SW 1271 (cell line): ENCODE measurements around the gene DLG2.

ENCODE experiments used
- DNase-seq, 2 experiments: peaks; one replicate each; lab custom pipeline; 2025; lab: John Stamatoyannopoulos, UW

Gene DLG2

DNA sequence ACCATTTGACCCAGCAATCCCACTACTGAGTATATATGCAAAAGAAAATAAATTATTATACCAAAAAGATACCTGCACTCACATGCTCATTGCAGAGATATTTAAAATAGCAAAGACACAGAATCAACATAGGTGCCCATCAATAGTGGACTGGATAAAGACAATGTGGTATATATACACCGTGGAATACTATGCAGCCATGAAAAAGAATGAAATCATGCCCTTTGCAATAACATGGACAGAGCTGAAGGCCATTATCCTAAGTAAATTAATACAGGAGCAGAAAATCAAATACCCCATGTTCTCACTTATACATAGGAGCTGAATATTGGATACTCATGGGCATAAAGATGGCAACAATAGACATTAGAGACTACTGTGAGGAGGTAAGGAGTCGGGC, 68.7 kb downstream of the DLG2 start:
- no peak for DNase-seq

DNA sequence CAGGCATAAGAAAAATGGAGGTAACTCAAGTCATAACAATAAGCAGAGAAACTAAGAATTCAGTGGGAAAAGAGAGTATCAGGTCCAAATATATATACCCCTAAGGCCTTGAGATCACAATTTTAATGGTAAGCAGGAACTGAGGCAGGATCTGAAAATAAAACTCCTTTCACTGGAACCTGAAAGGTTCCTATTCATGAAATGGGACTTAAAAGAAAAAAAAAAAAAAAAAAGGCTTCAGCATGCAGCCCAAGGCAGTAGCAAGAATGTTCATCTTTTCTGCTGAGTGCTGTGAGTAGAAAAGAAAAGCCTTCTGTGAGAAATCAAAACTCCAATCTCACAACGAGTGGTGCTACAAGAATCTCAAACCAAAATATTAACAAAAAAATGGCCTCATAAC, 75.3 kb downstream of the DLG2 start:
- DNase-seq = no peak

DNA sequence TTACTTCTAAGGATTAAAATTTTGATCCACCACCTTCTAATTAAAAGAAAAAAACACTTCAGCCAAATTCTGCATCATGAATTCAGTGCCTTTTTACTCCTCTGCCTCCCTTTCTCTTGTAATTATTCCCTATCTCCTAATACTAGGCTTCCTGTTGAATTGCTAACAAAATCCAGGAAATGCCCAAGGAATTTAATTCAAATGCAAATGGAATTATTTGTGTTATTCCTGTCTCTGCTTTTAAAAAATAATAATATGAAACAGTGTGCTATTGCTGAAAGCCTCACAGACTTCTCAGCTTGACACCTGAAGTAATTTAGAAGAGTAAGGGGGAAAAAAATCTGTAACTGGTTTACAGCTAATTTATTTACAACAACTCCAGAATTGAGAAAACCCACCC, 85.5 kb downstream of the DLG2 start:
- no peak for DNase-seq

DNA sequence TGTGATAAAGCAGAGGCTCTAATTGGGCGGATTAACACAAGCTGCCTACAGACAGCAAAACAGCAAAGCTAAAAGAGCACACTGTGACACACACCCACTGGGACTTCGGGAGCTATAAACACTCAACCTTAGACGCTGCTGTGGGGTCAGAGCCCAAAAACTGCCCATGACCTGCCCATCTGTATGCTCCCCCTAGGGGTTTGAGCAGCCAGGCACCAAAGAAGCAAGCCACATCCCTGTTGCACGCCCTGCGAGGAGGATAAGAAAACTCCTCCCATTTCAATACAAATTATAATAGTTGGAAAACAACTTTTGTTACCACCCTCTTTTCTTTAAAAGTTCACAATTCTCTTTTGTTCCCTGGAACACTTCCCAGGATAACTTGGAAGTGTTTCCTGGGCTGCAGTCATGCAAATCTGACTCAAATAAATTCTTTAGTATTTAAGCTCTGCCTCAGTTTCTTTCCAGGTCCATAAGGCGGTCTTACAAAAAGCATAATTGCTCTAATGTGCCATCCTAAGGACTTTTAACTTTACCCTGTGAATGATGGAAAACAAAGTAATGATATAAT, 86.4 kb downstream of the DLG2 start:
- no peak for DNase-seq

DNA sequence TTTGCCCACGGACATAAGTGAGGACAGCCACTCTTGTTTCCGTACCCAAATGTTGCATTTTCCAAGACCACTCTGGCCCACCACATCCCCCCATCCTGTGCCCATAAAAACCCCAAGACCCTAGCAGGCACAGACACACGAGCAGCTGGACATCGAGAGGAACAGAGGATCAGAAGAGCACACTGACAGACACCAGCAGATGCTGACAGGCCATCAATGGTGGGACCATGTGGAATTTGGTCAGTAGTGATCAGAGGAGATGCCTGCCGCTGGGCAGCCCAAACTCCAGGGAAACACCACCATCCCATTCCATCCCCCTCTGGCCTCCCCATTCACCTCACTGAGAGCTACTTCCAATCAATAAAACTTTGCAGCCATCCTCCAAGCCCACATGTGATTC, 87.0 kb downstream of the DLG2 start:
- no peak for DNase-seq

DNA sequence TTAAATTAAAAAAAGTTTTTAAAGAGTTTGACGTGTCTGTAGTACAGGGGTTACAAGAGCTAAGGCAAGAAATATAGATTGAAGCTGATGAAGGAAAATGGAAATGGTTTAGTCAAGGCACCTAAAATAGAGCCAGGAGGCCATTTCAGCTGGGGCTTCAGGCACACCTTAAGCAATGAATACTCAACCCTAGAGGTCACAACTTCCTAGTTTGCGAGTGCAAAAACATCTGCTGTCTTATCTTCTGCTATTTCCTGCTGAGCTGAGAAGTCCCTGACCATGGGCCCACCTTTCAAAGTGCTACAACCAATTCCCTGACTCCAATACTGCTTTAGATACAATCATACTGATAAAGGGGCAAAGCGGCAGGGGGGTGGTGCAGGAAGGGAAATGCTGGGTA, 87.4 kb downstream of the DLG2 start:
- no peak for DNase-seq

DNA sequence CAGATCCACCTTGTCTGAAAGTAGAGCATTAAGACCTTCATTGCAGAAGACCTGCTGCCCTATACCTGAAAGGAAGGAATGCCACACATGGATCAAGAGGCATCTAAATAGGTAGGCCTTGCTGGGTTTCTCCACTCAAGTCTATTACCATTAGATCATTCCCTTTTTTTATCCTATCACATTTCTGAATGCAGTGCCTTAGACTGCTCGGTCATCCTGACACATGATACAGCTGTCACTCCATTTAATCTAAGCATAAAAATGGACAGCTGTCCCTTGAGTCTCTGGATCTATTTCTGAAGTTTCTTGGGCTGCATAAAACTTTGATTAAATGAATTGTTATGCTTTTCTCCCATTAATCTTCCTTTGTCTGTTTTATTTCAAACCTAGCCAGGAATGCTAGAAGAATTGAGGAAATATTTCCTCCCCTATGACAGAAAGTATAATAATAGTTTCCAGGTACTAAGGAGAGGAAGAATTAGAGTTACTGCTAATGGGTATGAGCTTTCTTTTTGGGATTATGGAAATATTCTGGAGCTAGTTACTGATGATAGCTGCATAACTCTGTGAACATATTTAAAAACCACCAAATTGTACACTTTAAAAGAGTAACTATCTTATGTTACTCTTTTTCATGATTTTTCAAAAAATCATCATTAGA, 88.0 kb downstream of the DLG2 start:
- no peak for DNase-seq

DNA sequence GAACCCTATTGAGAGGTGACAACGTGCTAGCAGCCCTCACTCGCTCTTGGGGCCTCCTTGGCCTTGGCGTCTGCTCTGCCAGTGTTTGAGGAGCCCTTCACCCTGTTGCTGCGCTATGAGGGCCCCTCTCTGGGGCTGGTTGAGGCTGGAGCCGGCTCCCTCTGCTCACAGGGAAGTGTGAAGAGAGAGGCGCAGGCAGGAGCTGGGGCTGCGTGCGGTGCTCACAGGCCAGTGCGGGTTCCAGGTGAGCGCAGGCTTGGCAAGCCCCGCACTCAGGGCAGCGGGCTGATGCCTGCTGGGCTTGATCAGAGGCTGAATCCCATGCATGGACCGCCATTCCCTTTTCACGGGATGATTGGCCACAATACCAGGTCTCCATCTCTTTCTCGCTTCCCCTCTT, 90.7 kb downstream of the DLG2 start:
- no peak for DNase-seq

DNA sequence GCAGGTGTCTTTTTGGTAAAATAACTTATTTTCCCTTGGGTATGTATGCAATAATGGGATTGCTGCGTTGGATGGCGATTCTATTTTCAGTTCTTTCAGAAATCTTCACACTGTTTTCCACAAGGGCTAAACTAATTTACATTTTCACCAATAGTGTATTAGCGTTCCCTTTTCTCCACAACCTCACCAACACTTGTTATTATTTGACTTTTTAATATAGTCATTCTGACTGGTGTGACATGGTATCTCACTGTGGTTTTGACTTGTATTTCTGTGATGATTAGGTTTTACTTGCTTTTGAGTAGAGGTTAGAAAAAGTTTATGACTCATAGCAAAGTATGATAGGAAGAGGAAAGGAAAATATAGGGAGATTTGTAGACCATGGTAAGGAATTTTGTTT, 92.3 kb downstream of the DLG2 start:
- no peak for DNase-seq

DNA sequence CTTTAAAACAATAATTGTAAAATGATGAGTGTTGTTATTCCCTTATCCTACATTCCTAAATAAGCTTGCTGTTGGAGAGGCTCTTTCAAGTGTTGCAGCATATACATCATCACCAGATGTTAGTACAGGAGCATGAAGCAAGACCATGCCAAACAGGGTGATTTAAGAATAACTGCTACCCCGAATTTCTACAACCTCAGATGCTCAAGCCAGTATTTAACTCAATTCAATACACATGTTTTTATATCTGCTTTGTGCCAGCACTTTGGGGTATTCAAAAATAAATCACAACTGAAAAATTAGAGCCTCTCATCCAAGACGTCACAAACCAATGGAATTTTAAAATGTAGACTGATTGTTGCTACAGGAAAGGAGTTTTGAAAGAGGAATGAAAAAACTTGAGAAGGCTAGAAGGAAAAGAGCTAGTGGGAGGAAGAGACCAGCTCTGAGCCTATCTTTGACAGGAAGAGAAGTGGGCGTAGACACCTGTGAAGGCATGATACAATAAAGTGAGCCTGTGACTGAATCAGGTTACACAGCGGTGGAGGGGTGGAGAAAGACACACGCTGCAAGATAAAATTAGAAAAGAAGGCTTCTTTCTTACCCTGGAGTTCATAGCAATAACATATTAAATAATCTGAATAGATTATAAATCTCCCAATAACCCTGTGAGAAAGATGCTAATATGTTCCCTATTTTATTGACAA, 95.8 kb downstream of the DLG2 start:
- DNase-seq = no peak

DNA sequence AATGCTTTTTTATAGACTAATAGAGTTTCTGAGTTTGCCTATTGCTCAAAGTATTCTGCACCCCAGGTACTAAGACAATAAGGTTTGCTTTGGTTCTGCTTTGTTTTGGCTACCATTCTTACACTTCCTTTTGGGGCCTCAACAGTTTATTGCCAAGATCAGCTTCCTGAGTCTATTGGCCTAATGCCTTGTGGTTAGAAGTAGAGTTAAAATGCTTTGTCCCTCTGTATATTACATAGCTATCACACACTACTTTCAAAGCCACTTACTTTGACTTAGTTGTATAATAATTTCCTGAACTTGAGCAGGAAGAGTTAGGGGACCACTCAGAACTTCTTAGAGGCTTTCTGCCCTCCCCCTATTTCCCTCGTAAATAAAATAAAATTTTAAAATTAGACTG, 96.5 kb downstream of the DLG2 start:
- no peak for DNase-seq

DNA sequence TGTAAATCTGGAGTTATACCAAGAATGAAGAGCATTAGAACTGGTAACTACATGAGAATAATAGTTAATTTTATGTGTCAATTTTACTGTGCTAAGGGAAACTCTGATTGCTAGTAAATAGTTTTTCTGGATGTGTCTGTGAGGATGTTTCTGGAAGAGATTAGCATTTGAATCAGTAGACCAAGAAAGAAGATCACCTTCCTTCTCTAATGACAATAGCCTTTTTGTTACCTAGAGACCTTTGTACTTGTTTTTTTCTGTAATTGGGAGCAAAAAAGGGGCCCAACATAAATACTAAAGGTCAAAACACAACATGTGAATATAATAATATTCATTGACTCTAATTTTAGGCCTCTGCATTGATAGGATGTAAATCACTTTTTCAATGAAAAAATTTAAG, 100.6 kb downstream of the DLG2 start:
- DNase-seq = no peak

DNA sequence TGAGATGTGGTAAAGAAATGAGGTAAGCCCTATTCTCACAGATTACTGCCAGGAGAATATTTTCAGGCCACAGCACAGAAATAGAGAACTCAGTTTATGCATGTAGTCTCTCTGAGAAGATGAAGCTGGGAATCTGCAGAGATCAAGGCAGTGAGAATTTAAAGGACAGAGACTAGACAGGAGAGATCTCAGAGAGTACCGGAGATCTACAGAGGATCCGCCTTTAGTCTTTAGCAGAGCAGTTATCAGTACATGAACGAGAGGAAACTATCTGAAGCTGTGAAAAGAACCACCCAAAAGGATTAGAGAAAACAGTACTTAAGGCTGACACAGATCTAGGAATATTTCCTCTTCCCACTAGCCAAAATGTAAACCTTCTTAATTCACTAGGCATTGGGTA, 101.5 kb downstream of the DLG2 start:
- DNase-seq = no peak

DNA sequence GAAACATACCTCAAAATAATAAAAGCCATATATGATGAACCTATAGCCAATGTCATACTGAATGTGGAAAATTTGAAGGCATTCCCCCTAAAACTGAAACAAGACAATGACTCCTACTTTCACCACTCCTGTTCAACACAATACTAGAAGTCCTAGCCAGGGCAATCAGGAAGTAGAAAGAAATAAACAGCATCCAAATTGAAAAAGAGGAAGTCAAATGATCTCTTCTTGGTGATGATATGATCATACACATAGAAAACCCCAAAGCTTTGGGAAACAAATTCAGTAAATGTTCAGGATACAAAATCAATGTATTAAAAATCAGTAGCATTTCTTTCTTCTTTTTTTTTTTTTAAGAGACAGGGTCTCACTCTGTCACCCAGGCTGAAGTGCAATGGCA, 109.9 kb downstream of the DLG2 start:
- DNase-seq = no peak

DNA sequence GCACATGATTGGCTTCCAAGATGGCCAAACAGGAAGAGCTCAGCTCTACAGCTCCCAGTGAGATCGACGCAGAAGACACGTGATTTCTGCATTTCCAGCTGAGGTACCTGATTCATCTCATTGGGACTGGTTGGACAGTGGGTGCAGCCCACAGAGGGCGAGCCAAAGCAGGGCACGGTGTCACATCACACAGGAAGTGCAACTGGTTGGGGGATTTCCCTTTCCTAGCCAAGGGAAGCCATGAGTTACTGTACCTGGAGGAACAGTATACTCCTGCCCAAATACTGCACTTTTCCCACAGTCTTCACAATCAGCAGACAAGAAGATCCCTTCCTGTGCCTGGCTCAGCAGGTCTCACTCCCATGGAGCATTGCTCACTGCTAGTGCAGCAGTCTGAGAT, 131.2 kb downstream of the DLG2 start:
- no peak for DNase-seq

DNA sequence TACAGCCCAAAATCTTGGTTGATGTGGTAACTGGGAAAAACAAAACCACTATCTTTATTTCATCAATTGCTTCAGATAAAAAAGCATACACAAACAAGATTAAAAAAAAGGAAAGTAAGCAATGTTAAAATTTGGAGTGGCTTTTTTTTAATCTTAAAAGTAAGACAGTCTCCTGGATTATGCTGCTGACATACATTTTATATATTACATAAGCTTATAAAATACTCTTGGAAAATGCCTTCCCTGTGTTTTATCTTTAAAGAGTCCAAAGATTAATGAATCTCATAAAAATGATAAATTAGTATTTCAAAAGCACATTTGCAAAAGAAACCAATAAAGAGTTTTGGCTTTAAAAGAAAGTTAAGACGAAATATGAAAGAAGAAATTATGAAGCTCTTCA, 132.7 kb downstream of the DLG2 start:
- DNase-seq = no peak

DNA sequence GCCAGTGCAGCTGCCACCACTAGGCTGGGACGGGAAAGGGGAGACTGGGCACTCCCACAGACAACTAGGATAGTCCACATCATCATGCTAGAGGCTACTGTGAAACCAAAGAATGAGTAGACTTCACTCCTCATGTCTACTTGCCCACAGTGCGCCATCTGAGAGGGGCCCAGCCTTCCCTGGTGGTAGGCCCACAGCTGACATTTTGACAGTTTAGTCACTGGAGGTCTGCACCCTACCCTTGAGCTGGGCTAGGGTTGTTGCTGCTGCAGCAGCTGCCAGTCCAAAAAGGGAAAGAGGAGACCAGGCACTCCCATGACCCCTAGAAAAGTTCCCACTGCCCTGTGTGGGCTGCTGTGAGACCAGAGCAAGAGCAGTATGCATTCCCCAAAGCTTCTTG, 141.2 kb downstream of the DLG2 start:
- no peak for DNase-seq

DNA sequence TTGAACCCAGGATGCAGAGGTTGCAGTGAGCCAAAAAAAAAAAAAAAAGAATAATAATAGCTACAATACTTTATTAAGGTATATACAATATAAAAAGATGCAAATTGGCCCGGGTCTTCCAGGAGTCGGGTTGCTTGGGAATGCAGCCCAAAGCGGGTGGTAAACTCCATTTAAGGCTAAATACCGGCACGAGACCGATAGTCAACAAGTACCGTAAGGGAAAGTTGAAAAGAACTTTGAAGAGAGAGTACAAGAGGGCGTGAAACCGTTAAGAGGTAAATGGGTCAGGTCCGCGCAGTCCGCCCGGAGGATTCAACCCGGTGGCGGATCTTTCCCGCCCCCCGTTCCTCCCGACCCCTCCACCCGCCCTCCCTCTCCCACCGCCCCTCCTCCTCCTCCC, 143.3 kb downstream of the DLG2 start:
- no peak for DNase-seq

DNA sequence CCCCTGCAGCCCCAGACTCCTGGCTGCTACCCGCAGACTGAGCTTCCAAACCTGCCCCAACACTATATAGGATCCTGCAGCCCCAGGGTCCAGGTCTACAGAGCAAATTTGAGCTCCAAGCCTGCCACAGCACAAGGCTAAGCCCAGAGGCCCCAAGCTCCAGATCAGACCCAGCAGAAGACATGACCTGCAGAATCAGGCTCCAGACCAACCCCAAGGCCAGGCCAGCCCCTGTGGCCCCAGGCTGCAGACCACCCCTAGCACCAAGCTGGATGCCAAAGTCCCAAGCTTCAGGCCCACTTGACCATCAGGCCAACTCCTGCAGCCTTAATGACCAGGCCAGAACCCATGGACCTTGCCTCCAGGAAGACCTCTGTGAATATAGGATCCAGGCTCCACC, 145.3 kb downstream of the DLG2 start:
- no peak for DNase-seq

DNA sequence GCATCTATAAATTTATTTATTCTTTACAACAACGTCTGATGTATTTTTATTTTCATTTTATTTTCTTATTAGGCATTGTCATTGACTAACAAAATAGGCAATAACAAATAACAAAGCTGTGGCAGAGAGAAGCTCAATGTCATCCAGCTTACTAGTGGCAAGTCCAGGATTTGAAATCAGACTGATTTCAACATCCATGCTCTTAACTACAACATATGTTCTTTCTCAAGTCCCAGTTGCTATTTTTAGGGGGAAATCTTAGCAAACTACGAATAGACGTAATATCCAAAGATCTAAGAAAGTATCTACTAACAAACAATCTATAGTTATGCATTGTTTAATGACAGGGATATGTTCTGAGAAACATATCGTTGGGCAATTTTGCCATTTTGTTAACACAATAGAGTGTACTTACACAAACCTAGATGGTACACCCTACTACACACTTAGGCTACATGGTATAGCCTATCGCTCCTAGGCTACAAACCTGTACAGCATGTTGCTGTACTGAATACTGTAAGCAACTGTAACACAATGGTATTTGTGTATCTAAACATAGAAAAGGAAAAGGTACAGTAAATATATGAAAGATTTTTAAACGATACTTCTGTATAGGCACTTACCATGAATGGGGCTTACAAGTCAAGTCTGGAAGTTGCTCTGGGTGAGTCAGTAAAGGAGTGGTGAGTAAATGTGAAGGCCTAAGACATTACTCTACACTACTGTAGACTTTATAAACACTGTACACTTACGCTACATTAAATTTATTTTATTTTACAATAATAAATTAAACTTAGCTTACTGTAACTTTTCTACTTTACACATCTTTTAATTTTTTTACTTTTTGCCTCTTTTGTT, 151.3 kb downstream of the DLG2 start:
- no peak for DNase-seq

DNA sequence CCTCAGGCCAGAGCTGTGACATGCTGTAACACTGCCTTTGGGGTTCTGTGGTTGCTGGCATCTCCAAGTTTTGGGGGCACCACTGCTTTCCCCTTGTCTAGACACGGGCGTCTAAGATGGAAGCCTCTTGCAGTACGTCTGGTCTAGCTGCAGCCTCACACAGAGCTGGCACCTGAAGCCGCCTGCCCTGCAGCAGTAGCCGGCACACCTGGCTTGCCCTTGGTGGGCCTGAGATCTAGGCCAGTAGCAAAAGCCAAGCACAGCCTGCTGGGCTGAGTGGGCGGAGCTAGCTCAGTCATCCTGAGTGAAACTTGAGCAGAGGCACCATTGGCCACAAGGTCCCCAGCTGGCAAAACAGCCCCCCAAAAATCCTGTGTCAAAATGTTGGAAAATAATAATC, 154.2 kb downstream of the DLG2 start:
- no peak for DNase-seq

DNA sequence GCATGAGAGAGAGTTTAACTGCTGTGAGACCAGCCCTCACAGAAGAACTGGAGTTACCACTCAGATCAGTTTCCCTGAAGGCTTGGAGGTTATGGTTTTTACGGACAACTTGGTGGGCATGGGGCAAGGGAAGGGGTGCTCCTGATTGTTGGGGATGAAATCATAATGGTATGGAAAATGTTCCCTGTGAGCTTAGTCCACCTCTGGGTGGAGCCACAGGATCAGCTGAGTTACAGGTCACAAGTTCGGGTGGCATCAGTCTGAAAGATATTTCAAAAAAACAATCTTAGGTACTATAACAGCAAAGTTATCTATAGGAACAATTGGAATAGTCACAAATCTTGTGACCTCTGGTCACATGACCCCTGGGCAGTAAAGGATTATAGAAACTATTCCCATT, 162.9 kb downstream of the DLG2 start:
- DNase-seq = no peak

DNA sequence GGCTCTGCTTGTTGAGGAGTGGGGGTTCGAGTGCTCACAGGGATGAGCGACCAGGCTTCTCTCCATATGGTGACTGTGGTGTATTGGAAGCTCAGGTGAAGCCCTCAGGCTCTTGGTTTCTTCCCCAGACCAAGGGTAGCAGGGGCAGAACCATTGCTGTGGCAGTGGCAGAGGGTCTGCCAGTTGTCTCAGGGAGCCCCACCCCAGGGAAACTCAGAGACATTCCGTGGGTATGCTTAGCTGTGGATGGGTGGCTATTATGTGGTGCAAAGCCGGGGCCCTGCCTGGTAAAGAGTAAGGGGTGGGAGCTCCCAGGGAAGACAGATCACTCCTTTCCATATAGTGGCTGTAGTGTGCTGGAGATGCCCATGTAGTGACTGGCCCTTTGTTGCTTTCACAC, 167.8 kb downstream of the DLG2 start:
- DNase-seq = no peak
